Mesenchymal stem cell (in vitro differentiated cells and primary cell): ENCODE data around the gene GCH1.

Experiments used
- DNase-seq: peaks from one replicate; pipeline ENCODE4 v3.0.0-alpha.2; 2013
- H2AFZ ChIP-seq: one replicate; pipeline ENCODE4 v1.6.1; 2013; ENCODE audit warnings: low read depth, mild to moderate bottlenecking, control low read depth, inconsistent platforms, low read length, moderate library complexity
- H2AK5ac ChIP-seq: 2 replicates; pipeline ENCODE4 v1.6.1; 2013; ENCODE audit warnings: low read length, moderate library complexity, mild to moderate bottlenecking, inconsistent platforms; ENCODE audit not compliant: severe bottlenecking
- H2BK120ac ChIP-seq: one replicate; pipeline ENCODE4 v1.6.1; 2013; ENCODE audit warnings: low read depth, mild to moderate bottlenecking, inconsistent platforms, low read length, moderate library complexity
- H2BK12ac ChIP-seq, 2 experiments: one replicate each; pipeline ENCODE4 v1.6.1; 2013; ENCODE audit warnings: inconsistent platforms in 2 of 2, low read length in 2 of 2, mild to moderate bottlenecking in 2 of 2, moderate library complexity in 2 of 2, control low read depth in 1 of 2
- H2BK15ac ChIP-seq: one replicate; pipeline ENCODE4 v1.6.1; 2013; ENCODE audit warnings: mild to moderate bottlenecking, low read depth, inconsistent platforms; ENCODE audit not compliant: poor library complexity, severe bottlenecking
- H2BK5ac ChIP-seq: 2 replicates; pipeline ENCODE4 v1.6.1; 2013; ENCODE audit warnings: low read depth, mild to moderate bottlenecking, low read length, control low read depth, inconsistent platforms; ENCODE audit not compliant: poor library complexity, severe bottlenecking
- H3K14ac ChIP-seq, 2 experiments: one replicate each; pipeline ENCODE4 v1.6.1; 2013; ENCODE audit warnings: inconsistent platforms in 2 of 2, low read length in 2 of 2, control low read depth in 1 of 2, mild to moderate bottlenecking in 1 of 2, moderate library complexity in 1 of 2
- H3K18ac ChIP-seq, 2 experiments: one replicate each; pipeline ENCODE4 v1.6.1; 2013; ENCODE audit warnings: inconsistent platforms in 2 of 2, low read length in 2 of 2, control low read depth in 1 of 2, low read depth in 1 of 2, mild to moderate bottlenecking in 1 of 2
- H3K23ac ChIP-seq, 2 experiments: one replicate each; pipeline ENCODE4 v1.6.1; 2013; ENCODE audit warnings: inconsistent platforms in 2 of 2, low read length in 2 of 2, mild to moderate bottlenecking in 2 of 2, moderate library complexity in 2 of 2, control low read depth in 1 of 2
- H3K27ac ChIP-seq: 2 replicates; pipeline ENCODE4 v1.5.1; 2013; ENCODE audit warnings: mild to moderate bottlenecking, moderate library complexity, low read length, control low read depth, inconsistent platforms; ENCODE audit not compliant: poor library complexity, severe bottlenecking
- H3K27me3 ChIP-seq, 2 experiments: 2 replicates each; pipeline versions ENCODE4 v1.6.1 to v1.7.0; 2013; ENCODE audit warnings: low read length in 2 of 2, mild to moderate bottlenecking in 2 of 2, moderate library complexity in 2 of 2, control low read depth in 1 of 2, inconsistent platforms in 1 of 2; ENCODE audit not compliant: control insufficient read depth in 1 of 2, insufficient read depth in 1 of 2
- H3K36me3 ChIP-seq, 2 experiments: 2 replicates each; pipeline versions ENCODE4 v1.6.1 to v1.7.0; 2013; ENCODE audit warnings: low read length in 2 of 2, control low read depth in 1 of 2, inconsistent platforms in 1 of 2, low read depth in 1 of 2, mild to moderate bottlenecking in 1 of 2; ENCODE audit not compliant: insufficient read depth in 2 of 2, control insufficient read depth in 1 of 2
- H3K4ac ChIP-seq, 2 experiments: one replicate each; pipeline ENCODE4 v1.6.1; 2013; ENCODE audit warnings: inconsistent platforms in 2 of 2, low read length in 2 of 2, mild to moderate bottlenecking in 2 of 2, moderate library complexity in 2 of 2, control low read depth in 1 of 2, low read depth in 1 of 2
- H3K4me1 ChIP-seq: 2 replicates; pipeline ENCODE4 v1.6.1; 2013; ENCODE audit warnings: low read depth, low read length, control low read depth; ENCODE audit not compliant: control insufficient read depth, insufficient read depth
- H3K4me2 ChIP-seq: 2 replicates; pipeline ENCODE4 v1.6.1; 2013; ENCODE audit warnings: low read length, mild to moderate bottlenecking, inconsistent platforms; ENCODE audit not compliant: poor library complexity, severe bottlenecking
- H3K4me3 ChIP-seq, 2 experiments: 2 replicates each; pipeline versions ENCODE4 v1.5.1 to v1.7.0; 2013; ENCODE audit warnings: low read length in 2 of 2, mild to moderate bottlenecking in 2 of 2, control low read depth in 1 of 2, low read depth in 1 of 2; ENCODE audit not compliant: insufficient read depth in 1 of 2
- H3K79me1 ChIP-seq: replicated peaks from 2 replicates; pipeline ENCODE4 v1.6.1; 2013; ENCODE audit warnings: mild to moderate bottlenecking, control low read depth, low read length, inconsistent platforms; ENCODE audit not compliant: poor library complexity, severe bottlenecking
- H3K9ac ChIP-seq: 2 replicates; pipeline ENCODE4 v1.7.0; 2013; ENCODE audit warnings: mild to moderate bottlenecking, low read length, moderate library complexity
- H3K9me3 ChIP-seq: 2 replicates; pipeline ENCODE4 v1.7.0; 2013; ENCODE audit warnings: mild to moderate bottlenecking, low read length; ENCODE audit not compliant: control insufficient read depth
- H4K8ac ChIP-seq: one replicate; pipeline ENCODE4 v1.6.1; 2013; ENCODE audit warnings: inconsistent platforms, mild to moderate bottlenecking, low read length, moderate library complexity
- H4K91ac ChIP-seq: one replicate; pipeline ENCODE4 v1.6.1; 2013; ENCODE audit warnings: mild to moderate bottlenecking, low read length, inconsistent platforms
- WGBS: methylation state at CpG from one replicate; pipeline ENCODE4 v1.1.7; 2013; ENCODE audit warnings: mixed read lengths; 5-methylcytosine and 5-hydroxymethylcytosine counted together

Gene GCH1

DNA sequence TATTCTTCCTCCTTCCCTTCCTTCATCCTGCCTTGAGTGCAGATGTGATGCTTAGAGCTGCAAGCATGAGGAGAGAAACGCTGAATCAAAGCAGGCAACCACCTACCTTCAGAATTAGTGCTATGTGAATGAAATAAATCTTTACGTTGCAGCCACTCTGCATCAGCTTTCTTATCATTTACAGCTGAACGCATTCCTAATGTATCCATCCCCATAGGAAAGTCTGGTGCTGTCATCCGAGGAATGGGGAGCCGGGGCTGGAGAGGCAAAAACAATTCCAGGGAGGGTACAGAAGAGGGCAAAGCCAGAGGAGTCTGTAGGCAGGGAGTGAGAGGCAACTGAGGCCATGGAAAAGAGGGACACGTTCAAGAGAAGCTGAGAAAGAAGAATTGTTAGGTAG lies 90.0 kb downstream of the GCH1 start:
- H3K4me2 ChIP-seq = no peak overlapping the region
- no peak overlapping the region for H2BK12ac ChIP-seq
- no peak overlapping the region for H2BK15ac ChIP-seq
- H3K27ac ChIP-seq = no peak overlapping the region
- 84% methylated on average over 4 of the region's 6 CpGs for WGBS
- H3K18ac ChIP-seq = no peak overlapping the region
- no peak overlapping the region for H2AFZ ChIP-seq
- no peak overlapping the region for H3K4ac ChIP-seq
- H2BK120ac ChIP-seq = no peak overlapping the region
- H3K79me1 ChIP-seq = no peaks in the 10 kb centered on the region
- H2AK5ac ChIP-seq = no peak overlapping the region
- H4K8ac ChIP-seq = no peak overlapping the region
- no peak overlapping the region for H2BK5ac ChIP-seq
- H3K27me3 ChIP-seq = peaks cover 0 to 14% of the 10 kb centered on the region in 2 experiments
- H4K91ac ChIP-seq = no peak overlapping the region
- no peak overlapping the region for H3K4me3 ChIP-seq
- no peak overlapping the region for H3K23ac ChIP-seq
- H3K14ac ChIP-seq = no peak overlapping the region
- no peak overlapping the region for H3K9ac ChIP-seq
- H3K9me3 ChIP-seq = no peaks in the 10 kb centered on the region
- no peaks in the 10 kb centered on the region for H3K36me3 ChIP-seq
- H3K4me1 ChIP-seq = no peaks in the 10 kb centered on the region
- no peak for DNase-seq

DNA sequence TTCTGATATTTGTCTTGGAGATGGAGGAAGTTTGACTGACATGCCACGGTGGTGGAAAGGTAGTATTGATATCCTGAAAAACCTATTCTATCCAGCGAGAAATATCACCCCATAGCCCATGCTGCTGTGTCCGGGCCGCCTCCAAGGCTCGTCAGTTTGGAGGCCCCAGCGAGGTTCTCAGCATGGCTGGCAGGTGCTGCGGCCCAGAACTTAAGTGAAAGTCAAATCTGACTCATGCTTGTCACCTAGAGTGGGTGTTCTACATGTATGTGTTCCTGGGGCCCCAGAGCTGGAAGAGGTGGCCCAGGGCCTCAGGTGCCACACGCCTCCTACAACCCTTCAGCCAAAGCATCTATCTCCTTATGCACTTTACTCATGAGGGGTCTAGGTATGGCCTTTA lies 92.9 kb downstream of the GCH1 start:
- H3K4me2 ChIP-seq = no peak overlapping the region
- no peak overlapping the region for H3K9ac ChIP-seq
- DNase-seq = no peak
- H3K79me1 ChIP-seq = no peaks in the 10 kb centered on the region
- H3K36me3 ChIP-seq = no peaks in the 10 kb centered on the region
- peaks cover 0 to 18% of the 10 kb centered on the region in 2 experiments for H3K27me3 ChIP-seq
- H3K14ac ChIP-seq = no peak overlapping the region
- no peak overlapping the region for H2BK5ac ChIP-seq
- H2AK5ac ChIP-seq = no peak overlapping the region
- H4K8ac ChIP-seq = no peak overlapping the region
- no peak overlapping the region for H2BK15ac ChIP-seq
- no peak overlapping the region for H2AFZ ChIP-seq
- H3K9me3 ChIP-seq = no peaks in the 10 kb centered on the region
- no peak overlapping the region for H2BK120ac ChIP-seq
- H3K4ac ChIP-seq = no peak overlapping the region
- H3K4me3 ChIP-seq = no peak overlapping the region
- H3K18ac ChIP-seq = no peak overlapping the region
- no peak overlapping the region for H2BK12ac ChIP-seq
- H4K91ac ChIP-seq = no peak overlapping the region
- H3K23ac ChIP-seq = no peak overlapping the region
- 93% methylated on average over 7 of the region's 8 CpGs for WGBS
- peaks cover 3% of the 10 kb centered on the region for H3K4me1 ChIP-seq
- H3K27ac ChIP-seq = no peak overlapping the region

DNA sequence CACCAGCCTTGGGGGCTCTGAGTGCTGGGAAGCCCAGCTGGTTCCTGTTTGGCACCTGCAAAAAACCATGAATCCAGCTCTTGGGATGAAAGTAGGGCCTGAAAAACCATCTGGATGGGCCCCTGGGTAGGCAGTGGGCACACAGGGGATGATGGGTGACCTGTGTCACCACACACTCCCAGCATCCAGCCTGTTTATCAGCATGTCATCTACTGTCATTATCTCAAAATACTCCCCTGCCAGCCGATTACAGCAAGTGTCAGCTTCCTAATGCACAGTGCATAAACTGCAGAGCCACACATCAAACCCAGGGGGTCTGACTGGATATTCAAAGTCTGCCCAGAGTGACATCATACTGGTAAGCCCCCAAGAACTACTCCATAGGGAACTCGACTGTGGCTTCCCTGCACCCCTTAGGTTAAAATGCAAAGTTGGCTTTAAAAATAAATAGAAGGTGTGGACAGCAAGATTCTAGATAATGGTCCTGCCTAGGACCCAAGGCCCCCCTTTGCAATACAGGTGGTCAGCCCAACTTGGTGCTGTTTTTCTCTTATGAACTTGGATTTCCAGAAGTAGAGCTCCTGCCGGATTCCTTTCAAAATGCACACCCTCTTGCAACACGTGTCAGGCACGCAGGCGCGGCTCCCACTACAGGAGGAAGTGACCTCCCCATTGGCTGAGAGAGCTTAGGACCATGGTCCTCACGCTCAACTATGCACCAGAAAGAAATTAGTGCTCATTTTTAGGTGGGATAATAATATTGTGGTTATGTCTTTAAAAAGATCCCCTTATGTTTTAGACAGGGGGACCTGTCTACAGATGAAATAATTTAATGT lies 94.1 kb downstream of the GCH1 start:
- H2AK5ac ChIP-seq = no peak overlapping the region
- no peak overlapping the region for H3K9ac ChIP-seq
- no peak overlapping the region for H2AFZ ChIP-seq
- H3K4me1 ChIP-seq = peaks cover 3% of the 10 kb centered on the region
- no peak overlapping the region for H3K4ac ChIP-seq
- no peaks in the 10 kb centered on the region for H3K36me3 ChIP-seq
- no peaks in the 10 kb centered on the region for H3K79me1 ChIP-seq
- H3K18ac ChIP-seq = no peak overlapping the region
- H3K27me3 ChIP-seq = peaks cover 7 to 22% of the 10 kb centered on the region in 2 experiments
- H3K4me3 ChIP-seq = no peak overlapping the region
- no peaks in the 10 kb centered on the region for H3K9me3 ChIP-seq
- no peak overlapping the region for H4K8ac ChIP-seq
- H2BK15ac ChIP-seq = no peak overlapping the region
- no peak overlapping the region for H2BK5ac ChIP-seq
- 89% methylated on average over 8 of the region's 8 CpGs for WGBS
- H2BK120ac ChIP-seq = no peak overlapping the region
- H3K23ac ChIP-seq = no peak overlapping the region
- no peak overlapping the region for H2BK12ac ChIP-seq
- H3K14ac ChIP-seq = no peak overlapping the region
- H4K91ac ChIP-seq = no peak overlapping the region
- no peak overlapping the region for H3K27ac ChIP-seq
- no peak for DNase-seq
- no peak overlapping the region for H3K4me2 ChIP-seq

DNA sequence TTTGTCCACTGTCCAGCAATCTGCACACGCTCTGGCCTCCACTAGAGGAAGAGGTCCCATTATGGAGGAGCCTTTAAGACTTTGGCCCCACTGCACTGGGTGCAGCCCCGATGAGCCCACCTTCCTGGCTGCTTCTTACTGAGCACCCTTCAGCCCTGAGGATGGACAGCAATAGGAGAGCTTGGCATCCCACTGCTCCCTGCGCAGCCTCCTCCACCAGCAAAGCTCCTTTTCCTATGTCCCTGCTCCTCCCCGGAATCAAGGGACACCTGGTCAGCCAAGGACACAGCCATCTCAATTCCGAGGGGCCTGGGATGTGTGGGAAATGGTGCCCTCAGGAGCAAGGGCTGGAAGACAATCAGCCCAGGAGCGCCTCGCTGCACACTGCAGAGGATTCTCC lies 94.7 kb downstream of the GCH1 start:
- H3K4ac ChIP-seq = no peak overlapping the region
- no peak overlapping the region for H2BK5ac ChIP-seq
- no peak overlapping the region for H2BK12ac ChIP-seq
- H3K27me3 ChIP-seq = peaks cover 14 to 26% of the 10 kb centered on the region in 2 experiments
- no peaks in the 10 kb centered on the region for H3K79me1 ChIP-seq
- H3K4me3 ChIP-seq = no peak overlapping the region
- H3K36me3 ChIP-seq = no peaks in the 10 kb centered on the region
- no peak for DNase-seq
- no peak overlapping the region for H2BK15ac ChIP-seq
- no peak overlapping the region for H2AFZ ChIP-seq
- no peak overlapping the region for H3K9ac ChIP-seq
- peaks cover 3% of the 10 kb centered on the region for H3K4me1 ChIP-seq
- no peak overlapping the region for H3K4me2 ChIP-seq
- no peak overlapping the region for H3K14ac ChIP-seq
- H2AK5ac ChIP-seq = no peak overlapping the region
- H3K9me3 ChIP-seq = no peaks in the 10 kb centered on the region
- H3K18ac ChIP-seq = no peak overlapping the region
- no peak overlapping the region for H4K91ac ChIP-seq
- no peak overlapping the region for H3K27ac ChIP-seq
- WGBS = 92% methylated on average over 6 of the region's 7 CpGs
- no peak overlapping the region for H2BK120ac ChIP-seq
- no peak overlapping the region for H4K8ac ChIP-seq
- no peak overlapping the region for H3K23ac ChIP-seq
